ENCODE results near the gene UBE2D1. TPM values are rescaled to one million over a fixed set of nuclear protein-coding genes. Genes with fewer than 3 reads are reported as not detected.

Gene UBE2D1
- total and polyA plus RNA-seq, 2 of the 13 experiments (the other 11 are each of a cell fraction or from before 2014, with no cell fraction given), result 6.2 to 13.8 TPM

GRCh38 chr10:58384999-58385783 lies 50.4 kb downstream of the UBE2D1 start, which contains the start of gene TFAM (continued):
- TF ChIP-seq HES4 (CRISPR knock-in tag; IDR thresholded peaks at IDR 0.05; ENCODE audit: borderline replicate concordance) (0 out of 2 replicates have a peak, but pooled peaks have one; percentile 19), HOXA9 (CRISPR knock-in tag; IDR thresholded peaks at IDR 0.05; ENCODE audit: borderline replicate concordance) (peak; percentile 39; the same call in 1 of the 2 replicates), REPIN1 (CRISPR knock-in tag; IDR thresholded peaks at IDR 0.05; ENCODE audit: borderline replicate concordance, low read depth) (peak; percentile 87), YY1 (IDR thresholded peaks at IDR 0.05; ENCODE audit: insufficient read depth, insufficient replicate concordance, low read depth, low read length) (peak; percentile 90), NAIF1 (CRISPR knock-in tag; IDR thresholded peaks at IDR 0.05; ENCODE audit: borderline replicate concordance) (peak; percentile 58), RERE (CRISPR knock-in tag; IDR thresholded peaks at IDR 0.05; ENCODE audit: low read depth) (0 out of 2 replicates have a peak, but pooled peaks have one; percentile 8), WIZ (CRISPR knock-in tag; IDR thresholded peaks at IDR 0.05) (peak; percentile 84; the same call in 1 of the 2 replicates), GATAD2A (CRISPR knock-in tag; IDR thresholded peaks at IDR 0.05) (peak; percentile 53), NCOA5 (CRISPR knock-in tag; IDR thresholded peaks at IDR 0.05) (no peak), ZNF746 (CRISPR knock-in tag; IDR thresholded peaks at IDR 0.05) (no peak), ZNF292 (CRISPR knock-in tag; IDR thresholded peaks at IDR 0.05; ENCODE audit: borderline replicate concordance, low read depth) (peak; percentile 70; the same call in 1 of the 2 replicates), KMT2A (CRISPR knock-in tag; IDR thresholded peaks at IDR 0.05) (no peak; the same call in 1 of the 2 replicates), NRL (CRISPR knock-in tag; IDR thresholded peaks at IDR 0.05; ENCODE audit: borderline replicate concordance) (peak; percentile 46; the same call in 1 of the 2 replicates), FOXA3 (CRISPR knock-in tag; IDR thresholded peaks at IDR 0.05) (peak; percentile 45; the same call in 1 of the 2 replicates), MTF2 (CRISPR knock-in tag; IDR thresholded peaks at IDR 0.05; ENCODE audit: borderline replicate concordance) (no peak; the same call in 1 of the 2 replicates), RXRB (CRISPR knock-in tag; IDR thresholded peaks at IDR 0.05; ENCODE audit: borderline replicate concordance) (peak; percentile 51), ZSCAN5A (CRISPR knock-in tag; IDR thresholded peaks at IDR 0.05; ENCODE audit: borderline replicate concordance) (peak; percentile 86; the same call in 1 of the 2 replicates), TP53 (CRISPR knock-in tag; conservative IDR thresholded peaks at IDR 0.05) (0 out of 2 replicates have a peak, but pooled peaks have one; percentile 58), SOX6 (IDR thresholded peaks at IDR 0.05) (no peak), SOX6 (CRISPR knock-in tag; IDR thresholded peaks at IDR 0.05) (peak; percentile 57), ZIK1 (CRISPR knock-in tag; IDR thresholded peaks at IDR 0.05; ENCODE audit: borderline replicate concordance, low read depth) (peak; percentile 41; the same call in 1 of the 2 replicates), KAT8 (CRISPR knock-in tag; IDR thresholded peaks at IDR 0.05) (peak; percentile 89), SALL2 (CRISPR knock-in tag; IDR thresholded peaks at IDR 0.05) (peak; percentile 85; the same call in 1 of the 2 replicates), XBP1 (CRISPR knock-in tag; IDR thresholded peaks at IDR 0.05) (no peak)

All from HepG2 (cell line).